ENCODE data around the gene FCRL4. TPM values are rescaled to one million over a fixed set of nuclear protein-coding genes. Genes with fewer than 3 reads are reported as not detected.

FCRL4 gene
- total and polyA plus RNA-seq, 2 of the 4 experiments (the other 2 are of a cell fraction) = not detected

DNA sequence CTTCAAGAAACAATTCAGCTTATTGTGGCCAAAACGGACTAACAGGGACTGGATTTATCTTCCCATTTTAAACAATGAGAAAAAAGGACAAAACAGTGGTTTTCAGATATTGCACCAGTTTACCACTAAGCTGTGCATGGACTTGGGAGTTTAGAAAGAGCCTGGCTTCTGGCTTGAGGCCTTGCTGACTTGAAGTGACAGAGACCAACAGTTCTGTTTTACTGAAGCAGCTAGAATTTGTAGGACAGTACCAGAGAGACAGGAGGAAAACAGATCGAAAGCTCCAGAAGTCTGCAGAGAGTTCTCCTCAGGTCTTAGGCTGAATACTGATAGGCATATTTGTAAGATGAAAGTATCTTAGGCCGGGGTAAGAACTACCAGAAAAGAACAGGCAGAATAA lies 20.5 kb downstream of the FCRL4 start:
- no peaks in the 10 kb centered on the region for H4K20me1 ChIP-seq (ENCODE audit: insufficient read depth, low read length)
- no peak overlapping the region for H3K4me2 ChIP-seq (ENCODE audit: low read depth, low read length)
- H3K27ac ChIP-seq (ENCODE audit: insufficient read depth, low read length) = no peak overlapping the region
- no peak overlapping the region for H3K18ac ChIP-seq (ENCODE audit: low read depth, low read length)
- no peak overlapping the region for H2BK15ac ChIP-seq (ENCODE audit: low read depth, low read length)
- no peak for DNase-seq
- no peaks in the 10 kb centered on the region for H3K9me3 ChIP-seq (ENCODE audit: control insufficient read depth, insufficient read depth, low read length)
- no peak overlapping the region for H4K91ac ChIP-seq (ENCODE audit: insufficient read depth, low read depth, low read length)
- WGBS, 2 experiments (ENCODE audit: extremely low coverage in 2 of 2, insufficient read length in 1 of 2) = 60% methylated on average over 2 of the region's 3 CpGs; no CpG with 5 or more reads in 1 of the 2 experiments
- H3K36me3 ChIP-seq (ENCODE audit: control insufficient read depth, insufficient read depth, low read length) = no peaks in the 10 kb centered on the region
- no peak overlapping the region for H2BK120ac ChIP-seq (ENCODE audit: low read depth, low read length)
- H3K9ac ChIP-seq (ENCODE audit: low read depth, low read length) = no peak overlapping the region
- no TSS peak for BruUV-seq (replicated peaks)
- H2BK20ac ChIP-seq (ENCODE audit: low read depth, low read length) = no peak overlapping the region
- no peak overlapping the region for H3K4me3 ChIP-seq (ENCODE audit: insufficient read depth, low read depth, low read length)
- H3K79me1 ChIP-seq (ENCODE audit: low read depth in 1 of 2, low read length in 2 of 2) = no peaks in the 10 kb centered on the region
- H2AFZ ChIP-seq (replicated peaks; ENCODE audit: low read length, poor library complexity) = no peak overlapping the region
- no peak overlapping the region for H3K56ac ChIP-seq (ENCODE audit: extremely low read depth, insufficient read depth, low read length)
- H3K23ac ChIP-seq (ENCODE audit: low read depth, low read length) = no peak overlapping the region
- intact Hi-C loops (cut with micrococcal nuclease) = no loop called here
- H3K9me1 ChIP-seq (ENCODE audit: insufficient read depth, low read length) = no peaks in the 10 kb centered on the region
- H2BK5ac ChIP-seq (ENCODE audit: low read depth, low read length, poor library complexity, severe bottlenecking) = no peak overlapping the region
- no peak overlapping the region for H4K8ac ChIP-seq (ENCODE audit: low read depth in 2 of 2, low read length in 2 of 2)
- H3K27me3 ChIP-seq (ENCODE audit: control insufficient read depth, insufficient read depth, low read length) = no peaks in the 10 kb centered on the region
- TF ChIP-seq, protein P1, sequence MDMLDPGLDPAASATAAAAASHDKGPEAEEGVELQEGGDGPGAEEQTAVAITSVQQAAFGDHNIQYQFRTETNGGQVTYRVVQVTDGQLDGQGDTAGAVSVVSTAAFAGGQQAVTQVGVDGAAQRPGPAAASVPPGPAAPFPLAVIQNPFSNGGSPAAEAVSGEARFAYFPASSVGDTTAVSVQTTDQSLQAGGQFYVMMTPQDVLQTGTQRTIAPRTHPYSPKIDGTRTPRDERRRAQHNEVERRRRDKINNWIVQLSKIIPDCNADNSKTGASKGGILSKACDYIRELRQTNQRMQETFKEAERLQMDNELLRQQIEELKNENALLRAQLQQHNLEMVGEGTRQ (IDR thresholded peaks at IDR 0.05; ENCODE audit: low read depth, low read length) = no peak
- TF ChIP-seq CEBPB (IDR thresholded peaks at IDR 0.05; ENCODE audit: low read depth, low read length) = no peak
- TF ChIP-seq BHLHE40 (IDR thresholded peaks at IDR 0.05; ENCODE audit: low read depth, low read length) = no peak
- TF ChIP-seq CHD1 (IDR thresholded peaks at IDR 0.05; ENCODE audit: low read depth, low read length) = no peak
- TF ChIP-seq, protein P2, sequence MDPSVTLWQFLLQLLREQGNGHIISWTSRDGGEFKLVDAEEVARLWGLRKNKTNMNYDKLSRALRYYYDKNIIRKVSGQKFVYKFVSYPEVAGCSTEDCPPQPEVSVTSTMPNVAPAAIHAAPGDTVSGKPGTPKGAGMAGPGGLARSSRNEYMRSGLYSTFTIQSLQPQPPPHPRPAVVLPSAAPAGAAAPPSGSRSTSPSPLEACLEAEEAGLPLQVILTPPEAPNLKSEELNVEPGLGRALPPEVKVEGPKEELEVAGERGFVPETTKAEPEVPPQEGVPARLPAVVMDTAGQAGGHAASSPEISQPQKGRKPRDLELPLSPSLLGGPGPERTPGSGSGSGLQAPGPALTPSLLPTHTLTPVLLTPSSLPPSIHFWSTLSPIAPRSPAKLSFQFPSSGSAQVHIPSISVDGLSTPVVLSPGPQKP (IDR thresholded peaks at IDR 0.05; ENCODE audit: borderline replicate concordance, low read depth, low read length) = no peak
- no peak for TF ChIP-seq POLR2A (IDR thresholded peaks at IDR 0.05; ENCODE audit: low read depth, low read length)
- no peak for TF ChIP-seq MAZ (IDR thresholded peaks at IDR 0.05; ENCODE audit: borderline replicate concordance, low read depth, low read length)
- TF ChIP-seq RCOR1 (IDR thresholded peaks at IDR 0.05; ENCODE audit: insufficient replicate concordance, low read length) = no peak
- TF ChIP-seq RFX5 (IDR thresholded peaks at IDR 0.05; ENCODE audit: low read depth, low read length) = no peak
- TF ChIP-seq FOS (IDR thresholded peaks at IDR 0.05; ENCODE audit: low read depth, low read length) = no peak
- TF ChIP-seq, protein P3, sequence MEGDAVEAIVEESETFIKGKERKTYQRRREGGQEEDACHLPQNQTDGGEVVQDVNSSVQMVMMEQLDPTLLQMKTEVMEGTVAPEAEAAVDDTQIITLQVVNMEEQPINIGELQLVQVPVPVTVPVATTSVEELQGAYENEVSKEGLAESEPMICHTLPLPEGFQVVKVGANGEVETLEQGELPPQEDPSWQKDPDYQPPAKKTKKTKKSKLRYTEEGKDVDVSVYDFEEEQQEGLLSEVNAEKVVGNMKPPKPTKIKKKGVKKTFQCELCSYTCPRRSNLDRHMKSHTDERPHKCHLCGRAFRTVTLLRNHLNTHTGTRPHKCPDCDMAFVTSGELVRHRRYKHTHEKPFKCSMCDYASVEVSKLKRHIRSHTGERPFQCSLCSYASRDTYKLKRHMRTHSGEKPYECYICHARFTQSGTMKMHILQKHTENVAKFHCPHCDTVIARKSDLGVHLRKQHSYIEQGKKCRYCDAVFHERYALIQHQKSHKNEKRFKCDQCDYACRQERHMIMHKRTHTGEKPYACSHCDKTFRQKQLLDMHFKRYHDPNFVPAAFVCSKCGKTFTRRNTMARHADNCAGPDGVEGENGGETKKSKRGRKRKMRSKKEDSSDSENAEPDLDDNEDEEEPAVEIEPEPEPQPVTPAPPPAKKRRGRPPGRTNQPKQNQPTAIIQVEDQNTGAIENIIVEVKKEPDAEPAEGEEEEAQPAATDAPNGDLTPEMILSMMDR (conservative IDR thresholded peaks at IDR 0.05; ENCODE audit: low read depth, low read length) = no peak
- TF ChIP-seq MAFK (IDR thresholded peaks at IDR 0.05; ENCODE audit: low read depth, low read length) = no peak
- TF ChIP-seq NFE2L2 (IDR thresholded peaks at IDR 0.05; ENCODE audit: low read depth, low read length) = no peak
- no peak for TF ChIP-seq MXI1 (IDR thresholded peaks at IDR 0.05; ENCODE audit: borderline replicate concordance, low read depth, low read length)
- TF ChIP-seq RAD21 (IDR thresholded peaks at IDR 0.05; ENCODE audit: low read length) = no peak
- no peak for TF ChIP-seq SMC3 (IDR thresholded peaks at IDR 0.05; ENCODE audit: low read depth, low read length)
- H2AK5ac ChIP-seq (ENCODE audit: low read depth, low read length) = no peak overlapping the region
- in situ Hi-C loops (cut with MboI; ENCODE audit: low sequenced_read_pairs) = loop anchor here (10.0 kb wide), 1 partner anchor 557 kb away; no protein-coding TSS in a partner anchor
- H3K4ac ChIP-seq (ENCODE audit: low read depth, low read length) = no peak overlapping the region
- POLR2A ChIA-PET (ENCODE audit: unreplicated experiment) = no interaction called here
- H3K4me1 ChIP-seq (ENCODE audit: control insufficient read depth, insufficient read depth, low read length) = no peaks in the 10 kb centered on the region
- no peak overlapping the region for H4K5ac ChIP-seq (ENCODE audit: low read depth, low read length)
- dilution Hi-C loops (cut with HindIII; ENCODE audit: low sequenced_read_pairs, unreplicated experiment) = no loop called here
- no peak for ATAC-seq (ENCODE audit: low read depth)
- H2AK9ac ChIP-seq (replicated peaks; ENCODE audit: low read depth, low read length, poor library complexity) = no peak overlapping the region
- H3K14ac ChIP-seq (replicated peaks; ENCODE audit: low read depth, low read length) = no peak overlapping the region
- CTCF ChIA-PET = no interaction called here

All from IMR-90 (cell line).